ENCODE measurements around the gene PCIF1. TPM values are rescaled to one million over a fixed set of nuclear protein-coding genes. Genes with fewer than 3 reads are reported as not detected.
A peak's percentile ranks its signal among the peaks of the same experiment; 100 is the strongest.
"Not testable (repeated sequence)": the region's sequence is repeated elsewhere in the genome, so short reads cannot be mapped to it uniquely, and the experiment has no call there.

Gene PCIF1
- total RNA-seq, 1 donor from 2014 or later = 43.1 TPM

DNA sequence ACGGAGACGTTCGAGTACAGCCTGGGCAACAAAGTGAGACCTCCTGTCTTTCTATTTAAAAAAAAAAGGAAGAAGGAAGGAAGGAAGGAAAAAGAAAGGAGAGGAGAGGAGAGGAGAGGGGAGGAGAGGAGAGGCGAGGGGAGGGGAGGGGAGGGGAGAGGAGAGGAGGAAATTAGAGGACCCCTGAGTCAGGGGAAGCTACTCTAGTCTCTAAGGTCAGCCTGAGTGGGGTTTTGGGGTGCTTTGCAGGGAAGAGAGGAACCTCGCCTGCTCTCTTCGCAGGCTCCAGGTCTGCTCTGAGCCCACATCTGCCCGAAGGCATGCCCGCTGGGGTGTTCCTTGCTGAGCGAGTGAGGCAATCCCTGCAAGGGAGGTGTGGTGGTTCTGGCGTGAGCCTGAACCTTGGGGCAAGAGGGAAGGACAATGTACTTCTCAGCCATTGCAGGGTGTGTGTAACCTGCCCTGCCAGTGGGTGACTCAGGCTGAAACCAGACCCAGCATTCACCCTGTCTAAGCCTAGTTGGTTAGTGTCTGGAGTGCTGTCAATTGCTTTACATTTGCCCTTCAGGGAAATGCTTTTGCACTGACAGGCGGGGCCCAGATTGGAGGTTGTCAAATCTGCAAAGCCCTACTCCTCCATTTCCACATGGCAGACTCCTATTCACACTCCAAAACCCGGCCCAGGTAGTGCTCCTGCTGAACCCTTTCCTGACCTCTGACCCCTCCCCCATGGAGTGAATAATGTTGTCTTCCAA lies 58.9 kb downstream of the PCIF1 start:
- ATAC-seq (peak; percentile 88), DNase-seq (peak; percentile 67)
- H3K9me3 ChIP-seq = no peaks in the 10 kb centered on the region
- no peak overlapping the region for H3K27ac ChIP-seq
- H3K4me1 ChIP-seq = no peaks in the 10 kb centered on the region
- no peak overlapping the region for H3K4me3 ChIP-seq
- peaks cover 27% of the 10 kb centered on the region for H3K27me3 ChIP-seq
- H3K36me3 ChIP-seq = no peaks in the 10 kb centered on the region
- TF ChIP-seq, protein P1, sequence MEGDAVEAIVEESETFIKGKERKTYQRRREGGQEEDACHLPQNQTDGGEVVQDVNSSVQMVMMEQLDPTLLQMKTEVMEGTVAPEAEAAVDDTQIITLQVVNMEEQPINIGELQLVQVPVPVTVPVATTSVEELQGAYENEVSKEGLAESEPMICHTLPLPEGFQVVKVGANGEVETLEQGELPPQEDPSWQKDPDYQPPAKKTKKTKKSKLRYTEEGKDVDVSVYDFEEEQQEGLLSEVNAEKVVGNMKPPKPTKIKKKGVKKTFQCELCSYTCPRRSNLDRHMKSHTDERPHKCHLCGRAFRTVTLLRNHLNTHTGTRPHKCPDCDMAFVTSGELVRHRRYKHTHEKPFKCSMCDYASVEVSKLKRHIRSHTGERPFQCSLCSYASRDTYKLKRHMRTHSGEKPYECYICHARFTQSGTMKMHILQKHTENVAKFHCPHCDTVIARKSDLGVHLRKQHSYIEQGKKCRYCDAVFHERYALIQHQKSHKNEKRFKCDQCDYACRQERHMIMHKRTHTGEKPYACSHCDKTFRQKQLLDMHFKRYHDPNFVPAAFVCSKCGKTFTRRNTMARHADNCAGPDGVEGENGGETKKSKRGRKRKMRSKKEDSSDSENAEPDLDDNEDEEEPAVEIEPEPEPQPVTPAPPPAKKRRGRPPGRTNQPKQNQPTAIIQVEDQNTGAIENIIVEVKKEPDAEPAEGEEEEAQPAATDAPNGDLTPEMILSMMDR (IDR thresholded peaks at IDR 0.05) = no peak
- intact Hi-C loops (cut with DNase I) = no loop called here

DNA sequence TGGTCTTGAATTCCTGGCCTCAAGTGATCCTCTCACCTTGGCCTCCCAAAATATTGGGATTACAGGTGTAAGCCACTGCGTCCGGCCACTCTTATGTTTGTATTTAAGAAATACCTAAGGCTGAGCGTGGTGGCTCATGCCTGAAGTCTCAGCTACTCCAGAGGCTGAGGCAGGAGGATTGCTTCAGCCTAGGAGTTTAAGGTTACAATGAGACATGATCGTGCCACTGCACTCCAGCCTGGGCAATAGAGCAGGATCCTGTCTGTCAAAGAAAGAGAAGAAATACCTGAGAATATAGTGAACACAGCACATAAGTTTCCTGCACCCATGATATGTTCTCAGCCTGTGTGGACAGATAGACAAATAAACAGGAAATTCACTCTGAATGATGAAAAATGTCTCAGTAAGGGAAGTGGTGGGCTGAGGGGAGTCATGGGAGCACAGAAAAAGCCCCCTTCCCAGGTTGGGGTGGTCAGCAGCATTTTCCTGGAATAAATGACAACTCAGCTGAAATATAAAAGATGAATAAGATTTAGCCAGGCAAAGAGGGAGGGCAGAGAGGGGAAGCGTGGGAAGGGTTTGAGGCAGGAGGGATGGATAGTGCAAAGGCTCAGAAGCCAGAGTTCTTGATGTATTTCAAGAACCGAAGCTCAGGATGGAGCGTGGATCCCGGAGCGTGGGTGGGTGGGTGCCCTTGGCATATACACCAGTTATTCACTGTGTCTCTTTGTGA lies 60.4 kb downstream of the PCIF1 start:
- Histone ChIP-seq H3K4me1 (no peaks in the 10 kb centered on the region), H3K27ac (no peak overlapping the region), H3K4me3 (no peak overlapping the region), H3K27me3 (peaks cover 30% of the 10 kb centered on the region), H3K9me3 (no peaks in the 10 kb centered on the region), H3K36me3 (no peaks in the 10 kb centered on the region)
- DNase-seq = no peak
- TF ChIP-seq, protein P1 (IDR thresholded peaks at IDR 0.05) = no peak
- intact Hi-C loops (cut with DNase I) = no loop called here
- no peak for ATAC-seq

DNA sequence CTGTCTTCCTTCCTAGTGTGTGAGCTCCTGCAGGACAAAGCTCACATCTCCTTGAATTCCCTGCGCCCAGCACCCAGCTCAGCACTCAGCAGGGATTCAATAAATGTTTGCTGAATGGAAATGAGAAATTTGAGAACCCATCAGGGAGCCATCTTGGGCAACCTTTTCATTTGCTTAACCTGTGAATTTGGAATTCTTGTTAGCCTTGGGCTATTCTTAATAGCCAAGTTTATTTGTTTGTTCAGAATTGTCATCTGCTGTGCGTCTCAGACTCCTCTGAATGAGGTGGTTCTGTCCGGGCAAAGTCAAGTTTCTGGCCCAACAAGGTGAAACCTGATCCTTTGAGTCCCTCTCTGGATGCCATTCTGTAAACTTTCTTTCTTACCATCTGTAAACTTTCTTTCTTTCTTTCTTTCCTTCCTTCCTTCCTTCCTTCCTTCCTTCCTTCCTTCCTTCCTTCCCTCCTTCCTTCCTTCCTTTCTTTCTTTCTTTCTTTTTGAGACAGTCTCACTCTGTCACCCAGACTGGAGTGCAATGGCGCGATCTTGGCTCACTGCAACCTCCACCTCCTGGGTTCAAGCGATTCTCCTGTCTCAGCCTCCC lies 61.1 kb downstream of the PCIF1 start:
- intact Hi-C loops (cut with DNase I); H3K4me1 ChIP-seq; H3K4me3 ChIP-seq; DNase-seq; H3K36me3 ChIP-seq; H3K9me3 ChIP-seq; ATAC-seq; H3K27ac ChIP-seq: not testable (repeated sequence)
- peaks cover 30% of the 10 kb centered on the region for H3K27me3 ChIP-seq

DNA sequence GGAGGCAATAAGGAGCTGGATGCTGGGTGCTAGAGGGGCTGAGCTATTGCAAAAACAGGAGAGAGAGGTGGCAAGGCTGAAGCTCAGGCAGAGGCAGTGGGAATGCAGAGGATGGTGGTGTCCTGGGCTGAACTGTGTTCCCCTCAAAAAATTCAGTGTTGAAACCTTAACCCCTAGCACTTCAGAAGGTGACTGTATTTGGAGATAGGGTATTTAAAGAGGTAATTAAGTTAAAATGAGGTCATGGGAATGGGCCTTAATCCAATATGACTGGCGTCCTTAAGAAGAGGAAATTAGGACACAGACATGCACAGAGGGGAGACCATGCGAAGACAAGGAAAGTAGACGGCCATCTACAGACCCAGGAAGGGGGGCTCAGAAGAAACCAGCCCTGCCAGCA lies 62.7 kb downstream of the PCIF1 start:
- DNase-seq (no peak), ATAC-seq (no peak)
- intact Hi-C loops (cut with DNase I) = no loop called here
- Histone ChIP-seq H3K27ac (no peak overlapping the region), H3K9me3 (no peaks in the 10 kb centered on the region), H3K36me3 (no peaks in the 10 kb centered on the region), H3K27me3 (peaks cover 23% of the 10 kb centered on the region), H3K4me3 (no peak overlapping the region), H3K4me1 (no peaks in the 10 kb centered on the region)
- TF ChIP-seq, protein P1 (IDR thresholded peaks at IDR 0.05) = no peak

Other genes with a start within 250 kb of the PCIF1 start
- gene WFDC13, start 232.6 kb upstream of the PCIF1 start, total RNA-seq = not detected
- gene WFDC10B, start 229.7 kb upstream of the PCIF1 start, total RNA-seq = not detected
- not detected for gene SPINT4, start 212.3 kb upstream of the PCIF1 start, total RNA-seq
- 2.1 TPM for gene WFDC3, start 142.8 kb upstream of the PCIF1 start, total RNA-seq
- 32.0 TPM for gene DNTTIP1, start 142.7 kb upstream of the PCIF1 start, total RNA-seq
- gene UBE2C, start 122.0 kb upstream of the PCIF1 start, total RNA-seq = 1.4 TPM
- gene TNNC2, start 107.4 kb upstream of the PCIF1 start, total RNA-seq = 0.61 TPM
- gene SNX21, start 100.9 kb upstream of the PCIF1 start, total RNA-seq = 23.4 TPM
- 23.5 TPM for gene ACOT8, start 77.3 kb upstream of the PCIF1 start, total RNA-seq
- gene ZSWIM3, start 77.1 kb upstream of the PCIF1 start, total RNA-seq = 4.0 TPM
- 9.6 TPM for gene ZSWIM1, start 53.5 kb upstream of the PCIF1 start, total RNA-seq
- gene SPATA25, start 47.1 kb upstream of the PCIF1 start, total RNA-seq = 1.3 TPM
- gene NEURL2, start 43.5 kb upstream of the PCIF1 start, total RNA-seq = 2.8 TPM
- 164 TPM for gene CTSA, start 43.3 kb upstream of the PCIF1 start, total RNA-seq
- gene PLTP, start 22.5 kb upstream of the PCIF1 start, total RNA-seq = 65.9 TPM
- gene ZNF335, start 37.5 kb downstream of the PCIF1 start, total RNA-seq = 19.1 TPM
- gene MMP9, start 74.2 kb downstream of the PCIF1 start, total RNA-seq = 5.5 TPM
- 2.0 TPM for gene SLC12A5, start 94.5 kb downstream of the PCIF1 start, total RNA-seq
- 28.7 TPM for gene NCOA5, start 155.3 kb downstream of the PCIF1 start, total RNA-seq
- gene CD40, start 183.6 kb downstream of the PCIF1 start, total RNA-seq = 36.8 TPM